NCI-H1930 (cell line): ENCODE data around the gene C1orf141.
A peak's percentile ranks its signal among the peaks of the same experiment; 100 is the strongest.
"Not testable (repeated sequence)": the region's sequence is repeated elsewhere in the genome, so short reads cannot be mapped to it uniquely, and the experiment has no call there.

Experiments used
- DNase-seq, 2 experiments: peaks; one replicate each; lab custom pipeline; 2025; lab: John Stamatoyannopoulos, UW

The C1orf141 gene

DNA sequence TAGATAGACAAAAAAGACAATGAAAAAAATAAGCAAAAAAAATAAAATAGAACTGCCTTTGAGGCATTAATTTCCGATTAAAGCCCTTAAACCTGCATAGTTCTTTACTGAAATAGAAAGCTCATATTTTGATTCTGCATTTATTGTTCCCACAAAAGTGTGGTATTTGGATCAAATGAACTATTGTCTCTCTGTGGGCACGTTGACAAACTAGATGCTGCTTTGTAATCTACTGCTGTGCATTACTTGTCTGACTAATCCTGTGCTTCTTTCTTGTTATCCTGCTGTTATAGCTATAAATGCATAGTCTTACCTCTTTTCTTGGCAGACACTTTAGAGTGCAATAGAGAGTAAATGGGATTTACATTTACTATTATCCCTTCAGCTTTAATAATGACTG is 49.4 kb downstream of the C1orf141 start:
- no peak for DNase-seq

GRCh38 chr1:67084765-67085318 is 49.9 kb downstream of the C1orf141 start:
- DNase-seq, result no peak

DNA sequence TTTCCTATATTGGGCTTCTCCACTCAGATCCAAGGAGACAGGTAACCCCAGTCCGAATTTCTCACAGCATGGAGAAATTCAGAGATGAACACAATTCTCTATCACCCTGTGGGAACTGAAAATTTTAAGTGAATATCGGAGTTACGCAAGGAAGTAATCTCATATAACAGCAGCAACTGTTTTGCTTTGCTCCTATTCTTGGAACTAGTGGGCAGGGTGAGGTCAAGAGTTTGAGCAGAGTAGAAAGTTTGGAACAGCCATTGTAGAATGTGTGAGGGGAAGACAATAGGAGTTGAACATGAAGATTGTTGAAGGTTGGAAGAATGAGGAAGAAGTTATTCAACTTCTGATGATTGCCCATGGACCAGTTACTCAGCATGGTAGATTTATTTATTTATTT is 56.5 kb downstream of the C1orf141 start:
- no peak for DNase-seq

DNA sequence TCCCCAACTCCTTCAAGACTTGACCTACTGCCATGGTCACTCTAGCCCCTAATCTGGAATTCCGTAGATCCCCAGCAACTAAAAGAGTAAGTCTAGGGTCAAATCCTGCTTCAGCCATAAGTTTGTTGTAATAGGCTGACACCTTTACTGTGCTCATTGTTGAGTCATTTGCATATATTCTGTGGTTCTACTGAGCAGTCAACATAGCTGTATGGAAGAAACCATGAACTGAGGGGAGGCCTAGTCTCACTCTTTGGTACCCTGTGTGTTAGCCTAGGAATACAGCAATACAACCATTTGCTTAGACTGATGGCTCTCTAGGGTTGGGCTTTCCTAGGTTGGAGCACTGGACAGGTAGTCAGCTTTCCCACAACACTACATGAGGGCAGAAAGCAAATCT is 57.2 kb downstream of the C1orf141 start:
- no peak for DNase-seq

GRCh38 chr1:67072749-67073148 is 62.0 kb downstream of the C1orf141 start:
- DNase-seq, result no peak

- not testable (repeated sequence) for DNase-seq
Observed at GRCh38 chr1:67067655-67068054, 67.1 kb downstream of the C1orf141 start.

GRCh38 chr1:67062412-67062811 is 72.4 kb downstream of the C1orf141 start:
- DNase-seq, result no peak

- no peak for DNase-seq
Observed at GRCh38 chr1:67061266-67061665, 73.5 kb downstream of the C1orf141 start.

GRCh38 chr1:67060811-67061218 is 74.0 kb downstream of the C1orf141 start:
- DNase-seq, result no peak

DNA sequence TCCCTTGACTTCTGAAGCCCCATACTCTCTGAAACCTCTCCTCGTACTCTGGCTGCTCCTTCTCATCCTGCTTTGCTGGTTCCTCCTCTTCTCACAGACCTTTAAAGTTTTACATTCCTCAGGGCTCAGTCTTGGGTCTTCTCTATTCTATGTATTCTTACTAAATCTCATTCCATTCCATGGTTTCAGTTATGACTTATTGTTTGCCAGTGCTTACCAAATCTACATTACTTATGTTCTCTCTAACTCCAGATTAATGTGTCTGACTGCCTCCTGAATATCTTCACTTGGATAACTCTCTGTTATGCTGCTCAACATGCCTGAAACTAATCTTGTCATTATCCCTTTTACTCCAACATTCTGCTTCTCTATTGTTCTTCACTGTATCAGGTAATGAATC is 75.4 kb downstream of the C1orf141 start:
- no peak for DNase-seq

DNA sequence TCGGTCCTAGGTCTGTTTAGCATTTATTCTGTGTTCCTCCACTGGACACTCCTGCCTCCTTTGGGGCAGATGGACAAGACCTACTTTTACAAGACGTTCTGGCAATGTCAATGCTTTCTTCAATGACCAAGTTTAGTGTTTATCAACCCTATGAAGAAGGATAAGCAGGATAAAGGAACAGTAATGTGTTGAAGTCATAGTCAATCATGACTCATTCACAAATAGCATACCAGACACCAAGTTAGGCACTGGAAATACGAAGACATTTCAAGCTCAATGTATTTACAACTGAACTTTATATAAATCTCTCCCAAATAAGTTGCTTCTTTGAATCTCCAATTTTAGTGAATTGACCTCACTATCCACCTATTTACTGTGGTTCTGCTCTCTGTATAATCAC is 76.0 kb downstream of the C1orf141 start:
- DNase-seq, result no peak

DNA sequence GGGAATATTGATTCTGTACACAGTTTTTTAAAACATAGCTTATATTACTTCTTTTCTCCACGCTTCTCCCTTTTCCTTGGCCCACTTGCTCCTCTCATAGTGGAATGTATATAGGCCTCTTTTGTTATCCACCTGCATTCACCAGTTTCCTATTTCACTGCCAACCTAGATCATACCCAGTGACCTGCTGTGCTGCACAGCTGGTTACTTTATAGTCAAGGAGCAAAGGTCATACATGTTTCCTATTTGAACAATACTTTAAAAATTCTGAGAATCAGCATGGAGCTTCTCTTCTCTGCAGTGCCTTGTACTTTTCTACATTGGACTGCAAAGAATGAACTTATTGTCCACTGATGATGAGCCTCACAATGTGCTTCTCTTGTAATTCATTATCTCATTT is 76.5 kb downstream of the C1orf141 start:
- no peak for DNase-seq

GRCh38 chr1:67053785-67054772 is 80.7 kb downstream of the C1orf141 start, which contains the start of gene SLC35D1:
Gene SLC35D1 (minus strand): TSS chr1:67054148. CDS start chr1:67054013, 135 bp downstream.
- DNase-seq, result peak; percentile 72 to 79

GRCh38 chr1:67053535-67053784 is 81.3 kb downstream of the C1orf141 start:
- no peak for DNase-seq

- DNase-seq, result no peak
Observed at GRCh38 chr1:67052741-67053534, 81.8 kb downstream of the C1orf141 start.

GRCh38 chr1:67051196-67051595 is 83.6 kb downstream of the C1orf141 start:
- no peak for DNase-seq

- no peak for DNase-seq
Observed at GRCh38 chr1:67044631-67045270, 90.0 kb downstream of the C1orf141 start.

DNA sequence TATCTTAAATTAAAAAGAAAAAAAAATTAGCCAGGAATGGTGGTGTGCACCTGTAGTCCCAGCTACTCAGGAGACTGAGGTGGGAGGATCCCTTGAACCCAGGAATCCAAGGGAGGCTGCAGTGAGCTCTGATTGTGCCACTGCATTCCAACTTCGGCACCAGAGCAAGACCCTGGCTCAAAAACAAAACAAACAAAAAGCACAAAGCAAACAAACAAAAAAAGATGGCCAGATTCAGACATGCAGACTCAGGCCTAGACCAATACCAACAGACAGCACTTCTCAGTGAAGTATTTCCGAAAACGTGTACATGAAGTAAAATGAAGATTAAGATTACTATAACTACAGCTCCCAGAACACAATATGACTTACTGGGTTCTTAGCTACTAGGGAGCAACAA is 91.4 kb downstream of the C1orf141 start:
- DNase-seq, result no peak
